Esophagus muscularis mucosa (tissue), 3 donors: ENCODE measurements around the gene RAPGEF1.

Source experiments
- POLR2A ChIP-seq: fragments of 450-650 bp; IDR thresholded peaks from one replicate; pipeline ENCODE4 v1.6.1; 2017; ENCODE audit warnings: antibody characterized with exemption, moderate library complexity, mild to moderate bottlenecking, low read depth
- TF ChIP-seq, protein P1 (sequence below), 3 experiments: fragments of 200-600 bp in 2 of 3; fragments of 450-650 bp in 1 of 3; sonication (generic) in 2 of 3; IDR thresholded peaks; one replicate each; pipeline ENCODE4 v1.5.1; 2017 to 2019; ENCODE audit warnings: antibody characterized with exemption in 3 of 3, mild to moderate bottlenecking in 2 of 3, moderate library complexity in 1 of 3

DNA sequence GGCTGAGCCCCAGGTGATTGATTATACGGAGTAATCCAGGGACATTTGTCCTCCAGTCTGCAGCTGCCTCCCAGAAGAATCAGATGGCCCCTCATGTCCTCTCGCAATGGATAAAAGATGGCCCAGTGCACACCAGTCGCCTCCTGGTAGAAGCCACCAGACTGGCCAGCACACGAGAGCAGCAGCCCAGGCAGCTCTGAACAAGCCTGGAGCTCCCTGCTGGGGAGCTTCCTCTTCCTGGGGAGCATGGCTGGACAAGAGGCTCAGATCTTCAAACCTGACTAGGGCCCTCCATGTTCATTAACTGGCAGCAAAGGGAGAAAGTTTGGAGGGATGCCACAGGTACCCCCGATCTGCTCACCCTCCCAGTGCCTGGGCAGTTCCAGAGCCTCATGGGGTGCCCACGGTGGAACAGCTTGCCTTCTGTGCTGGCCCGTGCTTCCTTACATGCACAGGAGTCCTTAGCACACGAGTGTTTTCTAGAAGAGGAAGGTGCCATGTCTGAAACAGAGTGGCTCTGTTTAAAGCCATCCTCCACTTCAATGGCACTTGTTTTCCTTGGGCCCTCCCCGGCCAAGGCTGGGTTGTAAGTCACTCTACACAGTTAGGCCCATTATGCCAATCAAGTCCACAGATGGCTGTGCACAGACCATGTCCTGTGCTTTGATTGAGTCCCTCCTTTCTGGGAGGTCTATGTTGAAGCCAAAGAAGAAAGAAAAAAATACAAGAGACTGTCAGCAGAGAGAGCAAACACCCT lies 118.9 kb downstream of the RAPGEF1 start:
- TF ChIP-seq, protein P1, sequence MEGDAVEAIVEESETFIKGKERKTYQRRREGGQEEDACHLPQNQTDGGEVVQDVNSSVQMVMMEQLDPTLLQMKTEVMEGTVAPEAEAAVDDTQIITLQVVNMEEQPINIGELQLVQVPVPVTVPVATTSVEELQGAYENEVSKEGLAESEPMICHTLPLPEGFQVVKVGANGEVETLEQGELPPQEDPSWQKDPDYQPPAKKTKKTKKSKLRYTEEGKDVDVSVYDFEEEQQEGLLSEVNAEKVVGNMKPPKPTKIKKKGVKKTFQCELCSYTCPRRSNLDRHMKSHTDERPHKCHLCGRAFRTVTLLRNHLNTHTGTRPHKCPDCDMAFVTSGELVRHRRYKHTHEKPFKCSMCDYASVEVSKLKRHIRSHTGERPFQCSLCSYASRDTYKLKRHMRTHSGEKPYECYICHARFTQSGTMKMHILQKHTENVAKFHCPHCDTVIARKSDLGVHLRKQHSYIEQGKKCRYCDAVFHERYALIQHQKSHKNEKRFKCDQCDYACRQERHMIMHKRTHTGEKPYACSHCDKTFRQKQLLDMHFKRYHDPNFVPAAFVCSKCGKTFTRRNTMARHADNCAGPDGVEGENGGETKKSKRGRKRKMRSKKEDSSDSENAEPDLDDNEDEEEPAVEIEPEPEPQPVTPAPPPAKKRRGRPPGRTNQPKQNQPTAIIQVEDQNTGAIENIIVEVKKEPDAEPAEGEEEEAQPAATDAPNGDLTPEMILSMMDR (IDR thresholded peaks at IDR 0.05): no peak
- TF ChIP-seq POLR2A: no peak
